AG08396 (cell line): ENCODE measurements around the gene PACS2.

ENCODE experiments used
- DNase-seq: peaks from one replicate; pipeline ENCODE4 v3.0.0; 2012; ENCODE audit warnings: low spot score, mixed read lengths

Gene PACS2

DNA sequence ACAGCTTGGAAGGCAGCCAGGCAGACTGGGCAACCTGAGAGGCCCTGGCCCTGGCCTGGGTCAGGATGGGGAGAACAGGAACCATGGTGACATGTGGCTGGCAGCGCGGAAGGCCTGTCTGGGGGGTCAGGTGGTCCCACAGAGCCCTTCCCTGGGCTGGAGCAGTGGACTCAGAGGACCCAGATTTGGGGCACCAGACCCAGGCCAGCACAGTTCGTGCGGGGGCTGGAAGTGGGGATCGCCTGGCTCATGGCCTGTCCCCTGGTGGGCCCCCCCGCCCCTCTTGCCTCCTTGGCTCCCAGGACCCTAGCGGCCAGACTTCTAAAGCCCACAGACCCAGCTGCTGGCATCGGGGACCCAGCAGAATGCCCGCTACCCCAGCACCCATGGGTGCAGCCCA, 126.4 kb downstream of the PACS2 start:
- DNase-seq = no peak

DNA sequence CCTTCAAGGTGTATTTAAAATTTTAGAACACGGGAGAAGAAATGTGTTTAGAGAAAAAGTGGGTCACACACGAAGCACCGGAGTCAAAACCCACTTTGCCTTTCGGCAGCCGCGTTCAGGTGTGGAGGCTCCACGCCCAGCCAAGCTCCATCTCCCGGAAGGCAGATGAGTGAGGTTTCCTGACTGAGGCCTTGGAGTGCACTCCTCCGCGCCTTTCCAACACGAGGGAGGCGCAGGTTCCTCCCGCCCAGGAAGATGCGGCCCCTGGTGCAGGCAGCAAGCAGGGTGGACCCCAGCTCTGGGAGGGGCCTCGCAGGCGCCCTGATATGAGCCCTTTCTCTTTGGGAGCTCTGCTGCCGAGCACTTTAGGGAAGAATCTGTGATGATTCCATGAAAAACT, 127.6 kb downstream of the PACS2 start:
- no peak for DNase-seq

DNA sequence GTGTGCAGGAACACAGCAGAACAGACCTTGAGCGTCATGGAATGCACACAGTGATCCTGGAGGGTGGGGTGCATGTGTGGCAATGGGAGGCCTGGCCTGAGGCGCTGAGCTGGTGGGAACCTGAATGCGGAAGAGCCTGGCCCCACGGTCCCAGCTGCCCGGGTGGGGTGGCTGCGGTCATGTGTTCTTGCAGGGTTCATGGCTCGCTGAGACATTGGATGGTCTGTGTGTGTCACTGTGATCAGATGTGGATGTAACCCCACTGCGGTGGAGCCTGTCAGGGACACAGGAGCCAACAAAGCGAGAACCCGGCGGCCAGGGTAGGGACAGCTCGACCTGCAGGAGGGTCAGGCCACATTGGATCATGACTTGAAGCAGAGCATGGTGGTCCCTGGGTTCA, 128.3 kb downstream of the PACS2 start:
- no peak for DNase-seq

DNA sequence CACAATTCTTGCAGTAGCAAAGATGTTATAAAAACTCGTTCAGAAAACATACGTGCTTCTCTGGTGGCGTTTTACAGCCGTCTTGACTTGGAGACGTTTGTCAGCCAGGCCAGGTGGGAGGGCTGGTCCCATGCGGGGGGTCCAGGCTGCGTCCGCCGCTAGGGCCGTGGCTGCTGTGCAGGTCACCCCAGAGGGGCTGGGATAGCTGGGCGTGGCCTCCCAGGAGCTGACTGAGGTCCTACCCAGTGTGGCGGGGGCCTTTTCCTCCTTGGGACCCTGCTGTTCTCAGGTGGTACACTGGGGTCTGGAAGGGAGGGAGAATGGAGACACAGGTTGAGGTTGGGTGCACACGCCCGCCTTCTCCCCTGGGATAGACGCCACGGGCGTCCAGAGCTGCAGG, 130.3 kb downstream of the PACS2 start:
- DNase-seq = no peak

DNA sequence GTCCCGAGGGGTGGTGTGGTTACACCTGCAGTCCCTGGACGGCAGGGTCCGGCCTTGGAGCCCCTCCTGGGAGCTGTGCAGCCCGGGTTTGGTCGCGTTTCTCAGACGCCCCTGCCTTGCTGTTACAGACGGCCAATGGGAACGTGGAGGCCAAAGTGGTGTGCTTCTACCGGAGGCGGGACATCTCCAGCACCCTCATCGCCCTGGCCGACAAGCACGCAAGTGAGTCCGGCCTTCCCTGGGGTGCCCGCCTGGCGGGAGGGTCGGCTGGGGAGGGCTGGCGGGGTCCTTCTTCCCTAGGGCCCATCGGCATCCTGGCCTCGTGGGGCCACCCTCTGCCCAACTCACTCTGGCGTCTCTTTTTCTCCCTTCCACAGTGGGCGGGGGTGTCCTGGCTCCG, 130.7 kb downstream of the PACS2 start:
- no peak for DNase-seq

DNA sequence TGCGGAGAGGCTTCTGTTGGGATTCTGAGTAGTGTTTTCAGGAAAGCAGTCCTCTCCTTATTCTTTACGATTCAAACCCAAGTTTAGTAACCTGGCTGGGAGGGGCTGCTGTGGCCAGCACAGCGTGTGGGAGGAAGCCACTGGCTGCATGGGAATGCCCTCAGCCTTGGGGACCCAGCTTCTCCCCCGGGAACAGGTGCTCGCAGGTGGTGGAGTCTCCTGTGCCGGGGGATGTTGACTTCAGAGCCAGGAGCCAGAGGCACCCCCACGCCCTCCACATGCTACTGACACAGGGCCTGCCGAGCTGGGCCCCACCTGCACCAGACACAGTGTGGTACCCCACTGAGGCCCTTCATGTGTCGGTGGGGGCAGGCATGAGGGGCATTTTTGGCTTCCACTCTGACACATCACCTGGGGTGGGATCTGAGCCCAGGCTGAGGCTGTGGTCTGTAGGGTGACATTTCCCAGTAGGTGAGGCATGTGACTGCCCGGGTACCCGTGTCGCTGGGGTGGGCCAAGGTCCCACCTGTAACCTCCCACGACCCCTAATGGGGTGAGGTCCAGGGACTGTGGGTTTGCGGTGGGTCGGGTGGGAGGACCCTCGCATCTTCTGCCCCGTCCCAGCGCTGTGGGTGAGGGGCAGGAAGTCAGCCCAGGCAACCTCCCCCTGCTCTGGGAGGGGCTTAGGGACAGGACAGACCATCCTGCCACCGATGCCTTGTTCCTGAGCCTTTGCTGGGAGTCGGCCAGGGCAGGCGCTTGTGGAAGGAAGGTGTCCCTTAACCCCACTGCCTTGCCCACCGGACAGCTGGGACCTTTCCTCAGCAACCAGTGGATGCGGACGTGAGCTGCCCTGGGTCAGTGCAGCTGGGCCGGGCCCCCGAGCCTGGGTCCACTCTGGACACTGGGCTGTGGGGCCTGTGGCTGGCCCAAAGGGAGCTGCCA, 131.6 kb downstream of the PACS2 start:
- DNase-seq = no peak

DNA sequence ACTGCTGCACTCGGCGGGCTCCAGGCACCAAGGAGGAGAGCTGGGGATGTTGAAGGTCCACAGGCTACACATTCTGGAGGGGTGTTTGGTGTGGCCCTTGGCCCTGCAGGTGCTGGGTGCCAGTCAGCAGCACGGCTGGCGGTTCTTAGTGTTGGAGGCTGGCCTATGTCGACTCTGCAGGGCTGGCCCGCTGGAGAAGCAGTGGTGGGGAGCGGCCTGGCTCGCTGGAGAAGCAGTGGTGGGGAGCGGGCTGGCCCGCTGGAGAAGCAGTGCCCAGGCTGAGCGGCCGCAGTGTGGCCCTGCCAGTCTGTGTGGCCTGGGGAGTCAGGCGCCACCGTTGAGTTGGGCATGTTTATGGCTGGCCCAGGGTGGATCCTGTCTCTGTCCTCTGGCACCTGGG, 132.4 kb downstream of the PACS2 start:
- no peak for DNase-seq
